ENCODE measurements around the gene SUSD5.

Gene SUSD5

DNA sequence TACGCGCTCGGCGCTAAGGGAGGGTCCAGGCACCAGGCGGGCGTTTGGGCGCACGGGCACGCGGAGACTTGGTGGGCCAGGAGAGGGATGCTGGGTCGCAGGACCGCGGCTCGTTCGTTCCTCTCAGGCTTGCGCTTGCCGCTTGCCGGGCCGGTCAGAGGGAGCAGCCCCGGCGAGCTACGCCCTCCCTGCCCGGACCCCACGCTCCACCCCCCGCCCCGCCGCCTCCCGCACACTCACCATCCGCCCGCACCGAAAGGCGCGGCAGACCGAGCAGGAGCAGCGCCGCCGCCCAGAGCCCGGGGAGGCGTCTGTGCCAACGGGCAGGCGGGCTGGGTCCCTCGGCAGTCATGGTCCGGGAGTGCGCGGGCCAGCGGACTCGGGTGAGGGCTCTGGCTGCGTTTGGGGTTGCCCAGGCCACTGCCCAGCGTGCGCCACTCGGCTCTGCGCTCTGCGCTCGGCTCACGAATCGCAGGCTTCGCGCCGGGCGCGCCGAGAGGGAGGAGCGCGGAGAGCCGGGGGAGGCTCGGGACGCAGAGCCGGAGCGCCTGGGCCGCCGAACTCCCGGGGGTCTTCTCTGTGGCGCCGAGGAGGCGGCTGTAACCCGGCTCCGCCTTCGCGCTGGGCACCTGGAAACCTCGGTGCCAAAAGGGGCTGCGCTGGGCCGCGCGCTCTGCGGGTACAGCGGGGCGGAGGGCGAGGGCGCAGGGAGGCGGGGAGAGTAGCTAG, at the start of gene SUSD5:
Gene SUSD5 (minus strand): TSS at position 365 of the 729 bp plus-strand sequence. CDS start 13 bp downstream, at position 352.
- DNase-seq (ENCODE audit: extremely low spot score, insufficient read length, low read depth) = no peak

DNA sequence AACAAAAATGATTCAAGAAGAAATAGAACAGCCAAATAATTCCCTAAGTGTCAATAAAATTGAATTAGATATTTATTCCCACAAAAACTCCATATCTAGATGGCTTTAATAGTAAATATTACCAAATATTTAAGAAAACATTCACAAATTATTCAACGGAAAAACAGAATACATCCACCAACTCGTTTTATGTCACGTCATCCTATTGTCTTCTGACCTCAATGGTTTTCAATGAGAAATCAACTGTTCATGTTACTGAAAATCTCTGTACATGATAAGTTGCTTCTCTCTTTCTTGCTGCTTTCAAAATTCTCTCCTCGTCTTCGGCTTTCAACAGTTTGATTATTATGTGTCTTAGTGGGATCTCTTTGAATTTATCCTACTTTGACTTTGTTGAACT, 41.5 kb upstream of the SUSD5 start:
- no peak for DNase-seq (ENCODE audit: extremely low spot score, insufficient read length, low read depth)
- FAIRE-seq = no peak

More for the DNA sequence above, at the start of gene SUSD5:
- no peak for FAIRE-seq

- FAIRE-seq (no peak), DNase-seq (ENCODE audit: extremely low spot score, insufficient read length, low read depth) (no peak)
Observed at GRCh38 chr3:33256249-33256648, 37.6 kb upstream of the SUSD5 start.

- no peak for DNase-seq (ENCODE audit: extremely low spot score, insufficient read length, low read depth)
- no peak for FAIRE-seq
Observed at GRCh38 chr3:33250712-33251111, 32.1 kb upstream of the SUSD5 start.

GRCh38 chr3:33246786-33247185, 28.2 kb upstream of the SUSD5 start:
- FAIRE-seq (no peak), DNase-seq (ENCODE audit: extremely low spot score, insufficient read length, low read depth) (no peak)

- no peak for FAIRE-seq
- DNase-seq (ENCODE audit: extremely low spot score, insufficient read length, low read depth) = no peak
Observed at GRCh38 chr3:33240261-33240660, 21.7 kb upstream of the SUSD5 start.

DNA sequence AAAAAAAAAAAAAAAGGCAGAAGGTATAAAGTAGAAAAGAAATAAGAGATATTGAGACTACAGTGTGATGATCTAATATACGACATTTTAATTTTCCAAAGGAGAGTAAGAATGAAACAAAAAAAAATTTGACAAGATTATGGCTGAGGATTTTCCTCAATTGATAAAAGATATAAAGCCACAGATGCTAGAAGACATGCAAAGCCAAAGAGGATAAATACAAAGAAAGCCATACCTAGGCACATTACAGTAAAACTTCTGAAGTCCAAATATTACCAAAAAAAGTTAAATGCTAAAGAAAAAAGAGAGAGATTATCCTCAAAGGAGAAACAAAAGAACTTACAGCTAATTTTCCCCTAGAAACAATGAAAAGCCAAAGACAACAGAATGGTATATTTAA, 20.3 kb upstream of the SUSD5 start:
- FAIRE-seq = no peak

GRCh38 chr3:33237439-33237838, 18.8 kb upstream of the SUSD5 start:
- no peak for DNase-seq (ENCODE audit: extremely low spot score, insufficient read length, low read depth)
- FAIRE-seq = peak; percentile 46

More for the DNA sequence above, 20.3 kb upstream of the SUSD5 start:
- no peak for DNase-seq (ENCODE audit: extremely low spot score, insufficient read length, low read depth)

DNA sequence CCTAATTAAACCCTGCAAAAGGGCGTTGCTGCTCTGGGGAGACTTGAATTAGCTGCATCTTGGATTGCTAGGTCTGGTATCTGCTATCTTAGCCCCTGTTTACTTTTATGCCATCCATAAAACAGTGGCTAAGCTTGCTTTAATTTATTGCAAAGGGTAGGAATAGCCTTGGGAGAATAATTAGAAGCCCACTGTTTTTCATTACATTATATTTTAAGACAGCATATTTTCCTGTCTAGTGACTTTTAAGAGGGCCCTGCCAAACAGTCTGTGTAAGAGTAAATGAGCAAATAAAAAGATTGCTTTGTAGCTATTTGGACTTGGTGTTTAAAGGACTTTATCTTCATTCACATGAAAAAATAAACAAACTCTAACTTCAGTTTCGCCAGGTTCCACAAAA, 17.4 kb upstream of the SUSD5 start:
- no peak for FAIRE-seq
- DNase-seq (ENCODE audit: extremely low spot score, insufficient read length, low read depth) = no peak

DNA sequence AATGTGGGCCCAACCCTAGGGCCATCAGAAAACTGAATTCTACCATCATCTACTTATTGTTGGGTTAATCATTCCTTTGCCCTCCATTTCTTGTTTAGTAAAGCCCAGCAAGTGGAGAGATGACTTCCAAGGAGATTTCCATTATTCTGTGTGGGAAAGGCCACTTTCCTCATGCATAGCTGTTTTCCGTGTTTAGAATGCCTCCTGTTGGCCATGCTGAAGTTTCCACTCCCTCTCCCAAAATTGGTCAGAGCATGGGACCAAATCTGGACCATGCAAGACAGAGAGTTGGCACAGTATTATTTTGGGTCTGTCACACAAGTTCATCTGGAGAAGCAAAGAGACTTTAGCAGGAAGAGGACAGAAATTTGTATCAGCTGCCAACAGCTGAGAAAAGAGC, 15.3 kb upstream of the SUSD5 start:
- no peak for DNase-seq (ENCODE audit: extremely low spot score, insufficient read length, low read depth)
- no peak for FAIRE-seq

- no peak for FAIRE-seq
Observed at GRCh38 chr3:33231756-33232465, 13.3 kb upstream of the SUSD5 start.

DNA sequence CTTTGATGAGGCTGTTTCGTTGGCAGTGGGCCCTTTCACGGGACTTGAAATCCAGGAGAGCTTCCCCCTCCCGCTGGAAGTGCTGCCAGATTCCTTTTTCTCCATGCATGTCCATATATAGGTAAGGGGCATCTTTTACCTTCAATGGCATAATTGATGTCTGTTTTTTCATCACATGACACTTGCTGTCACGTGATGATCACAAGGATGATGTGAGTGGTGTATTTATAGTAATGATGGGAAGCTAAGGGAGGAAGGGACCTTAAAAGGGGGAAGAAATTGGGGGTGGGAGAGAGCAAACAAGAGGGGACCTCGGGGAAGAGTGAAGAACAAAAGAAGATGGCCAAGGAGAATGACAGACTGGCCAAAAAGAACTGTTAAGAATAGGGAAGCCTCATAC, 11.3 kb upstream of the SUSD5 start:
- no peak for DNase-seq (ENCODE audit: extremely low spot score, insufficient read length, low read depth)
- no peak for FAIRE-seq

More at GRCh38 chr3:33231756-33232465, 13.3 kb upstream of the SUSD5 start:
- DNase-seq (ENCODE audit: extremely low spot score, insufficient read length, low read depth) = no peak

DNA sequence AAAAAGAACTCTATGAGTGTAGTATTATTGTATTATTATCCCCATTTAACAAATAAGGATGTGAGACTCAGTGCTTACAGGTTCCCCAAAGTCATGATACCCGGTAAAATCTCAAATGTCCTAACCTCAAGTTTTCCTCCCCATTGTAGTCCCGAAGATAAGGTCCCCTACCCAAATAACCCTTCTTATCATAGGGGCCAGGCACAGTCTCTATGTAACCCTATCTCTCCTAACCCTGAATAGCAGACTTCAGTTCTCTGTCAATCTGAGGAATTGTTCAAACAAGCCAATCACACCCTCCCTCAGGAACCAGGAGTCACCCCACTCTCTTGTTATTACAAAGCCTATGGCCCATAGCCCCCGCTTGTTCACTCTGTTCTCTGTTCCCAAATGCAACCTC, 10.5 kb upstream of the SUSD5 start:
- DNase-seq (ENCODE audit: extremely low spot score, insufficient read length, low read depth) (no peak), FAIRE-seq (no peak)

DNA sequence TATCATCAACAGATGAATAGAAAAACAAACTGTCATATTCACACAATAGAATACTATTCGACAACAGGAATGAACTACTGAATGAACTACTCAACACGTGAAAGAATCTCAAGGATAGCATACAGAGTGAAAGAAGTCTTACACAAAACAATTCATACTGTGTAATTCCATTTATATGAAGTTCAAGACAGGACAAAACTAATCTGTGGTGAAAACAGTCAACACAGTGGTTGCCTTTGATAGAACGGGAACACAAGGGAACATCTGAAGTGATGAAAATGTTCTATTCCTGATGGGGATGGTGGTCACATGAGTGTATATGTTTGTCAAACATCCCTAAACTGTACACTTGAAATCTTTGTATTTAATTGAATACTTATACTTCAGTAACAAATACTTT, 2.6 kb upstream of the SUSD5 start:
- no peak for DNase-seq (ENCODE audit: extremely low spot score, insufficient read length, low read depth)
- no peak for FAIRE-seq

DNA sequence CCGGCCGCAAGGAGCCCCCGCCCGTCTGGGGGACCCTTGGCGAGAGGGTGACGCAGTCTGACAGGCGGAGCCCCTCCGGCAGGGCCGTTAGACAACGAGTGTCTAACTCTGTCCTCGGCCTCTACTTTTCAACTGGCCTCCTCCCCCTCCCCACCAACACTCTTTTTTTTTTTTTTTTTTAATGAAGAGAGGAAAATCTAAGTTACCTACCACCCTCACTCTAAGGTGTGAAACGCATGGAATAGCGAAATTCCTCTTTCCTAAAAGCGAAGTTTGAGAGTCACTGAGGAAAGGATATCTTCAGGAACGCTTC, 521 bp upstream of the SUSD5 start:
- FAIRE-seq (no peak), DNase-seq (ENCODE audit: extremely low spot score, insufficient read length, low read depth) (no peak)

- FAIRE-seq = no peak
Observed at GRCh38 chr3:33217866-33218445, 654 bp downstream of the SUSD5 start.

DNA sequence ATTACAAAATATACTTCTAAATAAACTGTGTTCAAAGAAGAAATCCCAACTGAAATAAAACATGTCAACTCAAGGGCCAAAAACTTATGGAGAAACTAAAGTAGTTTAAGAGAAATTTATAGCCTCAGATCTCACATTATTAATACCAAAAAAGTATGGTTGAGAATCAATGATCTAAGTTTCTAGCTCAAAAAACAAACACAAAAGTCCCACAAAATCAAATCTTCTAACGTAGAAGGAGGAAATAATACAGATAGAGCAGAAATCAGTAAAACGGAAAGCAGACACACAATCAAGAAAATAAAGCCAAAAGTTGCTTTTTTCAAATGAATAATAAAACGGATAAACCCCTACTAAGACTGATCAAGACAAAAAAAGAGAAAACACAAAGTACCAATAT, 2.9 kb downstream of the SUSD5 start:
- DNase-seq (ENCODE audit: extremely low spot score, insufficient read length, low read depth) = no peak
- FAIRE-seq = no peak

More at GRCh38 chr3:33217866-33218445, 654 bp downstream of the SUSD5 start:
- DNase-seq (ENCODE audit: extremely low spot score, insufficient read length, low read depth) = no peak

GRCh38 chr3:33212406-33212805, 6.2 kb downstream of the SUSD5 start:
- no peak for FAIRE-seq
- no peak for DNase-seq (ENCODE audit: extremely low spot score, insufficient read length, low read depth)

DNA sequence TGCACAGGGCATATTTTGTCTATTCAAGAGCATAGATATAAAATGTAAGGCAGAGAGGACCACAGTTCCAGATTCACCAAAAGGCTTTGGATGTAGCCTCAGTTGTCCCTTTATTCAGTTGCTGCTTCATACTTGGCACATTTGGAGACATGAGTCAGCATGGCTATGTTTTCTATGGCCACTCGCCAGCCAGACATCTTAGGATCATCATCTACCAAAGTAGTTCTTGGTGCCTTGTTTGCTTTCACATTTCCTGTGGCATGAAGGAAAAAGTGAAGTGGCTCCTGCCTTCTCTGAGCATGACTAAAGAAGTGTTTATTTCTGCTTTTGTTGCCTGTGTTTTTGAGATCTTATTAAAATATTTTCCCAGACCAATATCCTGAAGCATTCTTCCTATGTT, 7.2 kb downstream of the SUSD5 start:
- no peak for DNase-seq (ENCODE audit: extremely low spot score, insufficient read length, low read depth)
- no peak for FAIRE-seq

- DNase-seq (ENCODE audit: extremely low spot score, insufficient read length, low read depth) (no peak), FAIRE-seq (no peak)
Observed at GRCh38 chr3:33209357-33209756, 9.3 kb downstream of the SUSD5 start.

GRCh38 chr3:33202711-33203457, 15.7 kb downstream of the SUSD5 start:
- DNase-seq (ENCODE audit: extremely low spot score, insufficient read length, low read depth) (no peak), FAIRE-seq (no peak)

All from GM18507 (cell line).